ENCODE measurements around the gene LUZP1. TPM values are rescaled to one million over a fixed set of nuclear protein-coding genes. Genes with fewer than 3 reads are reported as not detected.

Gene LUZP1
- total RNA-seq, 1 donor from 2014 or later, result 47.4 TPM

DNA sequence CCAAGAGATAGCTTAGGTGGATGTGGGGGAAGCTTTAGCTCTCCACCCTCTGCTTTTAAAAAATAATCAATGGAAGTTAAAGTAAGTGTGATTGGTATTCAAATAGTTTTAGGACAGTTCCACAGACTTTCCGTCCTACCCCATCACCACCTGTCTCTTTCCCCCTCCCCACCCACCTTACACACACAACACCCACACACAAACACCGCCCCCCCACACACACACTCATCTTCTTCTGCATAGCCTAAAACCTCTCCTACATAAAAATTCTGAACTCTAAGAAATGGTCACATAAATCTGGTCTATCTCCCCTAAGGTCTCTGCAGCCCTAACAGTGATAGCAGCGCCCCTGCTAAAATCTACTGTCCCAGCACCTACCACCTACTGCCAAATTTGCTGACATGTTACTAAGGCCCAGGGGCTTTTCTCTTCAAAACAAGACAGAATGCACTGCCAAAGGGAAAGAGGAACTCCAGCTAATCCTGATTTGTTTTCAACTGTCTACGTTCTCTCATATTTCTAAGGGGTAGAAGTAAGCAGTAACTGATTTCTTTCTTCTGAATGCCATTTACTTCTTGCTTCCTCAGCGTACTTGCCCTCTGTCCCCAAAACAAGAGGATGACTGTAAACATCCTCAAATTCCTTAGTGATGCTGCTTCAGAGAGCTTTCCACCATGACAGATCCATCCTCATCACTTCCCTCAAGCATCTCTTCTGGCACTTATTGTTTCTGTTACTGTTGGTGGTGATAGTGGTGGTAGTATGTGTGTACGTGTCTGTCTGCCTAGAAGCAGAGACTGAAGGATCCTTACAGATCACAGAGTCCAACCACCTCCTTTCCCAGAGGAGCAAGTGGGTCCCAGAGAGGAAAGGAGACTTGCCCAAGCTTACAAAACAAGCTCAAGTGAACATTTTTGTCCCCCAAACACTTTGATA is 56.8 kb downstream of the LUZP1 start:
- peaks cover 9% of the 10 kb centered on the region for H3K36me3 Mint-ChIP-seq (ENCODE audit: unreplicated experiment)
- no peaks in the 10 kb centered on the region for H3K27me3 Mint-ChIP-seq (ENCODE audit: unreplicated experiment)
- DNase-seq (ENCODE audit: extremely low spot score, unreplicated experiment), result no peak
- peak overlapping the region; percentile 69 for H3K27ac Mint-ChIP-seq (ENCODE audit: unreplicated experiment)
- H3K9me3 Mint-ChIP-seq (ENCODE audit: unreplicated experiment), result no peaks in the 10 kb centered on the region
- no peak overlapping the region for H3K4me3 Mint-ChIP-seq (ENCODE audit: unreplicated experiment)
- TF ChIP-seq, protein P1, sequence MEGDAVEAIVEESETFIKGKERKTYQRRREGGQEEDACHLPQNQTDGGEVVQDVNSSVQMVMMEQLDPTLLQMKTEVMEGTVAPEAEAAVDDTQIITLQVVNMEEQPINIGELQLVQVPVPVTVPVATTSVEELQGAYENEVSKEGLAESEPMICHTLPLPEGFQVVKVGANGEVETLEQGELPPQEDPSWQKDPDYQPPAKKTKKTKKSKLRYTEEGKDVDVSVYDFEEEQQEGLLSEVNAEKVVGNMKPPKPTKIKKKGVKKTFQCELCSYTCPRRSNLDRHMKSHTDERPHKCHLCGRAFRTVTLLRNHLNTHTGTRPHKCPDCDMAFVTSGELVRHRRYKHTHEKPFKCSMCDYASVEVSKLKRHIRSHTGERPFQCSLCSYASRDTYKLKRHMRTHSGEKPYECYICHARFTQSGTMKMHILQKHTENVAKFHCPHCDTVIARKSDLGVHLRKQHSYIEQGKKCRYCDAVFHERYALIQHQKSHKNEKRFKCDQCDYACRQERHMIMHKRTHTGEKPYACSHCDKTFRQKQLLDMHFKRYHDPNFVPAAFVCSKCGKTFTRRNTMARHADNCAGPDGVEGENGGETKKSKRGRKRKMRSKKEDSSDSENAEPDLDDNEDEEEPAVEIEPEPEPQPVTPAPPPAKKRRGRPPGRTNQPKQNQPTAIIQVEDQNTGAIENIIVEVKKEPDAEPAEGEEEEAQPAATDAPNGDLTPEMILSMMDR (IDR thresholded peaks at IDR 0.05), result no peak
- peaks cover 54% of the 10 kb centered on the region for H3K4me1 Mint-ChIP-seq (ENCODE audit: unreplicated experiment)

DNA sequence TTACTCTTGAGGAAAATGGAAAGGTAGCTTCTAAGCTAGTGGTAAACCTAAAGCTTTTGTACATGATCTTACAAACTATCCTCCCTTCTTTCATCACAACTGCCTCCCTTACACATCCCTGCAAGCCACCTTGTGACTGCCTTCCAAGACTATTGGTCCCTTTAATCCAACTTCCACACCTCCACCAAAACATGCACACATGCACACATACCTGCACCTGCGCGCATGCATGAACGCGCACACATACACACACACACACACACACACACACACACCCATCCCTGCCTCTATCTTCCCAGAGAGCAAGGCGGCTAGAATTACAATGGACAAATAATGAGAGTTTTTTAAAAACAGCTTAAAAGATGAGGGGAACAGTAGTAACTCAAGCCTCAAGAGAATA is 58.3 kb downstream of the LUZP1 start:
- TF ChIP-seq, protein P1 (IDR thresholded peaks at IDR 0.05), result no peak
- H3K4me3 Mint-ChIP-seq (ENCODE audit: unreplicated experiment), result no peak overlapping the region
- peaks cover 9% of the 10 kb centered on the region for H3K36me3 Mint-ChIP-seq (ENCODE audit: unreplicated experiment)
- H3K27me3 Mint-ChIP-seq (ENCODE audit: unreplicated experiment), result no peaks in the 10 kb centered on the region
- H3K9me3 Mint-ChIP-seq (ENCODE audit: unreplicated experiment), result no peaks in the 10 kb centered on the region
- peaks cover 46% of the 10 kb centered on the region for H3K4me1 Mint-ChIP-seq (ENCODE audit: unreplicated experiment)
- peak overlapping the region; percentile 43 for H3K27ac Mint-ChIP-seq (ENCODE audit: unreplicated experiment)
- DNase-seq (ENCODE audit: extremely low spot score, unreplicated experiment), result no peak

DNA sequence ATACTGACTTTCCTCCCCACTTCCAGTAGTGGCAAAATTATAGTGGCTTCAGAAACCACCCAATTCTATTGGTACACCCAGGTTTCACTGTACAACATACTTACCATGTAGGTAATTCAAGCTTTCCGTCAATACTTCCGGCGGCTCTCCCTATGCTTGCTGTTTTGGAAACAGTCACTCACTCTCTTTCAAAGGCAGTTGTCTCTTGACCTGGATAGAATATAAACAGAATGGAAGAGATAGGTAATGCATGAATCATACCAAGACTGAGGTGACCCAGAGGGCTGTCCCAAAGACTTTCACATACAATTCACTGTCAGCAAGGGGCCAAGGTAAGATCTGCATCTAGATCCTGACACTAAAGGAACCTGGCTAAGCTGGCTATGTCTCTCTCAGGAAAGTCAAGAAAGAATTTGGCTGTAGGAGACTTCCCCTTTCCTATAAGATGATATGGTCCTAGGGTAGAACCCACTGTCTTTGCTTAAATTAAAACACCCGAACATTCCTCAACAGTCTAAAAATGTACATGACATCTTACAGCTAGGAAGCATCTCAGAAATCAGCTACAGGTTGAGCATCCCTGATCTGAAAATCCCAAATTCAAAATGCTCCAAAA is 59.6 kb downstream of the LUZP1 start:
- H3K4me1 Mint-ChIP-seq (ENCODE audit: unreplicated experiment), result peaks cover 33% of the 10 kb centered on the region
- H3K36me3 Mint-ChIP-seq (ENCODE audit: unreplicated experiment), result peaks cover 13% of the 10 kb centered on the region
- TF ChIP-seq, protein P1 (IDR thresholded peaks at IDR 0.05), result no peak
- DNase-seq (ENCODE audit: extremely low spot score, unreplicated experiment), result no peak
- no peaks in the 10 kb centered on the region for H3K9me3 Mint-ChIP-seq (ENCODE audit: unreplicated experiment)
- H3K27ac Mint-ChIP-seq (ENCODE audit: unreplicated experiment), result no peak overlapping the region
- H3K4me3 Mint-ChIP-seq (ENCODE audit: unreplicated experiment), result no peak overlapping the region
- H3K27me3 Mint-ChIP-seq (ENCODE audit: unreplicated experiment), result no peaks in the 10 kb centered on the region

DNA sequence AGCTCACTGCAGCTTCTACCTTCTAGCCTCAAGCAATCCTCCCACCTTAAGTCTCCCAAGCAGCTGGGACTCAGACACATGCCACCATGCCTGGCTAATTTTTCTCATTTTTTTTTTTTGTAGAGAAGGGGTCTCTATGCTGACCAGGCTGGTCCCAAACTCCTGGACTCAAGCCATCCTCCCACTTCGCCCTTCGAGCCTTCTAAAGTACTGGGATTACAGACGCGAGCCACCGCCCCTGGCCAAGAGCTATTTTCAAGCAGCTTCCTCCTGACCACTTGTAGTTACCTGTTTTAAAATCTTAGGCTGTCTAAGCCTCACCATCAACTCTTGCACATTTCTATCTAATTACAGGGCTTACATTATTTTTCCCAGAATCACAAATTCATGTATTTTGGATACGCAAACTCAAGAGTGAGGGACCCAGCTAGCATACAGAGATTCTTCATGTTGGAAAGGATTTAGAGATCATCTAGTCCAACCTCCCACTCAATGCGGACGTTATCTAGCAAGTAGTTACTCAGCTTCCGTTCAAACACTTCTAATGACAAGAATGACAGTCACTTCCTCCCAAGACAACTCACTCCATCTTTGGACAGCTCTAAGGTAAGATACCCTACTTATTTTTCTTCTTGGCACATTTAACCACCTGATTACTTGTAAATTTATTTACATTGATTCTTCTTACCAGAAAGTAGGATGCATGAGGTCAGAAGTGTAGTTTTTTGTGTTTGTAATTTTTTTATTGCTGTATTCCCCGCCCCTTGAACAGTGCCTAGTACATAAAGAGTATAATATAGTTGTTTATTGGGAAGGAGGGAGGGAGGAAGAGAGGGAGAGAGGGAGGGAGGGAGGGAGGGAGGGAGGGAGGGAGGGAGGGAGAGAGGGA is 65.4 kb downstream of the LUZP1 start:
- no peak for DNase-seq (ENCODE audit: extremely low spot score, unreplicated experiment)

More for the DNA sequence above, 65.4 kb downstream of the LUZP1 start:
- Mint-ChIP-seq H3K9me3 (ENCODE audit: unreplicated experiment) (no peaks in the 10 kb centered on the region), H3K27me3 (ENCODE audit: unreplicated experiment) (no peaks in the 10 kb centered on the region), H3K36me3 (ENCODE audit: unreplicated experiment) (peaks cover 10% of the 10 kb centered on the region), H3K4me3 (ENCODE audit: unreplicated experiment) (no peak overlapping the region), H3K4me1 (ENCODE audit: unreplicated experiment) (peaks cover 54% of the 10 kb centered on the region), H3K27ac (ENCODE audit: unreplicated experiment) (peak overlapping the region; percentile 92)
- TF ChIP-seq, protein P1 (IDR thresholded peaks at IDR 0.05), result no peak
